GM21529 (cell line): Measurements from ENCODE around the gene C9orf152.

Experiments
- ATAC-seq: cut with Tn5 transposase; IDR thresholded peaks from one replicate; pipeline ENCODE4 v1.9.1; 2021; ENCODE audit not compliant: unreplicated experiment

C9orf152 gene

DNA sequence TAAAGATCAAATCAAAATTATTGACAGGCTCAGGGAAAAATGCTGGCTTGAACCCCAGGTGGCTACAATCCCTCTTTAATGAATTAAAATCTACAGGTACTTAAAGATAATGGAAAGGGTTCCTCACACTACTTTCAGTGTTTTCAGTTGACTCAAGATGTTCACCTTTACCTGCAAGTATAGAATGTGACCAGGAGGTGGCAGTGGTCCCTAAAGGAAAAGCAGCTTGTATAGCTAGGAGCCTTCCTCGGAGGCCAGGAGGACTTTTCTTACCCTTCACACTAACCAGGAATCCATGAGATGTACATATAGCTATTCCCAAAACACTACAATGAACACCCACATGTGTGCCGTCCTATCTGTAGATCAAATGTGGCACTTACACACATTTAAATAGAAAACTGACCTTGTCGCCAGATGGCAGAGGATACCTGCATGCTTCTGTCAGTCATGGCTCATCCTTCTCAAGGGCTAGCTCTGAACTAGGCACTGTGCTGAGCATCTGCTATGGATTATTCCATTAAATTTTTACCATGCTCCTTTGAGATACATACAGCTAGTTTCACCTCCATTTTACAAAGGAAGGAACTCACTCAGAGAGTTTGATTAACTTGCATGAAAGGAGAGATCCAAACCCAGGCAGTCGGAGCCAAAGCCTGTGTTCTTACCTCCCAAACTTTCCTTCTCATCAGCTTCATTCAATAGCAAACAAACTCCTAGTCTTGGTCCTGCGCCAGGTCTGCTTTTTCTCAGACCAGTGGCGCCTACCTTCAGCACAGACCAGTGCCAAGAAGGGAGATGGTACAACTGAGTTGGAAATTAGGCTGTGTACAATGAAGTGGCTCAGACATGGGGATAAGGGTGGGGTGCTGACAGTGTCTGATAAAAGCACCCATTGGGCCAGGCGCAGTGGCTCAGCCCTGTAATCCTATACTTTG lies 24.5 kb downstream of the C9orf152 start:
- ATAC-seq, result peak; percentile 89

- ATAC-seq, result no peak
Measured at GRCh38 chr9:110180511-110181434, 27.2 kb downstream of the C9orf152 start.

- no peak for ATAC-seq
Measured at GRCh38 chr9:110179734-110180133, 28.2 kb downstream of the C9orf152 start.

- no peak for ATAC-seq
Measured at GRCh38 chr9:110178281-110178680, 29.7 kb downstream of the C9orf152 start.

DNA sequence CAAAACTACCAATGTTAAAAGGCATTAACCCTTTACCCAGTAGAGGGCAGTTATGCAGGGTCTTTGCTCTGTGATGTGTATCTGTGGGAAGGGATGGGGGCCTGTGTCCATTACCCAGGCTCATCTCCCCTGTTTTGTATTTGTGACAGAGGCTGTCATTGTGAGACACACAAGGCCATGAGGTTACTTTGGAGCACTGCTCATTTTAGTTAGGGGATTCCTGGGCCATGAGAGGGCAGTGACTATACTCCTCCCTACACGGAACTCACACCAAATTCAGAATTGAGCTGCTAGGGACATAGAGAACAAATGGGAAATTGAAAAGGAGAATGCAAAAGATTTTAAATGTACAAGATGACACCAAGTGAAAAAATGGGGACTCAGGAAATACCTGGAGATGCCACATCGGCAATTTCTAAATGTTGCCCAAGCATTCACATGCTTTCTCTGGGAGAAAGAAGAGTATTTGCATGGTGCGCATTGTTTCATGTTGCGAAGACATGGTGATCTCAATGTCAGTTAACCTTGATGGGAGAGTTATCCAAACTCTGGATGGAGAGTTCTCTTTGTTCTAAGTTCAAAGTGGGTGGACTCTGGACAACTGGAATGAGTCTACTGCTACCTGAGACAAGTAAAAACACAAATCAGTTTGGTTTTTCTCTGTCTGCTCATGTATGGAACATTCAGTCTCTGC lies 32.5 kb downstream of the C9orf152 start:
- ATAC-seq, result no peak

- no peak for ATAC-seq
Measured at GRCh38 chr9:110173322-110173642, 34.7 kb downstream of the C9orf152 start.

DNA sequence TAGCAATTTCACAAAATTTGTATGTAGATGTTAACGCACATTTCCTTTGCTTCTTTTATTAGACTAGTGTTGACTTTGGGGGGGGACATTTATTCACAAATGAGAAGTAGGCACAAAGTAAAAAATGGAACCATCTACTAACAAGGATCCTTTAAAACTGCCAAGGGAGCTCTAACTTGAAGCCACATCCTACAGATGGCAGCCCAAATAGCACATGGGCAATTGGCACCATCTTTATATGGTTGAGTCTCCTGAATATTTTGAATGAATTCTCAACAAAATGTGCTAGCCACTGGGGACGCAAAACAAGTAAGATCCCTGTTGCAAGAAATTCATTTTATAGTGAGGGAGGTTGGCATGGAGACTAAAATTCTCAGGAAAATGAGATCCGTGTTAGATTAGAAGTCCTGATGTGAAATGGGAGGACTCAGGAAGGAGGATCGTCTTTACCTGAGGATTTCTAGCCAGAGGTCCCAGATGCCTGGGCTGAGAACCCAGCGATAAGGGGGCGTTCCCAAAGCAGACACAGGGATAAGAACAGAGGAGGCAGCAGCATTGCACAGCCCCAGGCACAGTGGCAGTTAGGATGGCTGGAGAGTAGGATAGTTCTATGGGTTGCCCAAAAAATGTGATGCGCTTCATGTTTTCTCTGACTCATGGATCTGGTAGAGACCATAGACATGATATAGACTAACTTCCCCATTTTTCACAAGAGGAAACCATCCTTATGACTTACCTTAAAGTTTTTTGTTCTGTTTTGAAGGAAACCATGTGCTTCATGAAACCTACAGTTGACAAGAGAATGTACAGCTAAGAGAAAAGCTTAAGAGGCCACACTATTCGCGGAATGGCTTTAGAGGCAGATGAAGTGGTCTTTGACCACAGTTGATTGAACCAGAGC lies 37.4 kb downstream of the C9orf152 start:
- ATAC-seq, result no peak

GRCh38 chr9:110168486-110168885 lies 39.5 kb downstream of the C9orf152 start:
- no peak for ATAC-seq

- peak; percentile 37 for ATAC-seq
Measured at GRCh38 chr9:110161940-110162339, 46.0 kb downstream of the C9orf152 start.

DNA sequence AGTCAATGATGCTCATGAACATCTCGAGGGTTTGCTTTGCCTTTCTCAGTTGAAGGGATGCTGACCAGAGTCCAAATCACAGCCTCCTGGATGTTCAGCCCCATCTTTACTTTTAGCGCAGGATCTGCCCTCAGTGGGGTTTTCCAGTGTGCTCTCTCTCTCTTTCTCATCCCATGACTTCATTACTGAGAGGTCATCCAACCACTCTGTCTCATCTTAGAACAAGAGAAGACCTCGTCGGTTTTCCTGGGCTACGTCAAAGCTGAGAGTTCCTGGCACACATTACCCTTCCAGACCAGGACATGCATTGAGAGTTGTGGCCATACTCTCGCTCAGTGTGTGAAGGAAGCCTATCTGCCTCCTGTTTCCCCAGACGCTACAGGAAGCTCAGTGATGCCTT lies 47.3 kb downstream of the C9orf152 start:
- no peak for ATAC-seq

DNA sequence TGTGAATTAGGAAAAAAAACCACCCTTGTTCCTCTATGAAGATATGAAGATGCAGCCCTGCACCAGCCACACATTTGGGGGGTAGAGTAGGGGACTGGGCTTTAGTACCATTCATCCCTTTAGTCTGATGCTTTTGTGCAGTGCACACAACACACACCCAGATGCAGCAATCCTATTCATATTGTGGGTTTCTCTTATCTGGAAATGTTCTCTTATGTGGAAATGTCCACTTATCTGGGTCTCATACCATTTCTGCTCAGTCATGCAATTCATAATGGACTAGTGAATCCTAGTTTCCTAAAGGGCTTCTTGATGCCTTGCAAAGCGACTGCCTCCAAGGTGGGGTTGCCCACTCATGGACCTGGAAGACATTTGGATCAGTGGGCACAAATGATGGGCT lies 47.8 kb downstream of the C9orf152 start:
- ATAC-seq, result no peak

DNA sequence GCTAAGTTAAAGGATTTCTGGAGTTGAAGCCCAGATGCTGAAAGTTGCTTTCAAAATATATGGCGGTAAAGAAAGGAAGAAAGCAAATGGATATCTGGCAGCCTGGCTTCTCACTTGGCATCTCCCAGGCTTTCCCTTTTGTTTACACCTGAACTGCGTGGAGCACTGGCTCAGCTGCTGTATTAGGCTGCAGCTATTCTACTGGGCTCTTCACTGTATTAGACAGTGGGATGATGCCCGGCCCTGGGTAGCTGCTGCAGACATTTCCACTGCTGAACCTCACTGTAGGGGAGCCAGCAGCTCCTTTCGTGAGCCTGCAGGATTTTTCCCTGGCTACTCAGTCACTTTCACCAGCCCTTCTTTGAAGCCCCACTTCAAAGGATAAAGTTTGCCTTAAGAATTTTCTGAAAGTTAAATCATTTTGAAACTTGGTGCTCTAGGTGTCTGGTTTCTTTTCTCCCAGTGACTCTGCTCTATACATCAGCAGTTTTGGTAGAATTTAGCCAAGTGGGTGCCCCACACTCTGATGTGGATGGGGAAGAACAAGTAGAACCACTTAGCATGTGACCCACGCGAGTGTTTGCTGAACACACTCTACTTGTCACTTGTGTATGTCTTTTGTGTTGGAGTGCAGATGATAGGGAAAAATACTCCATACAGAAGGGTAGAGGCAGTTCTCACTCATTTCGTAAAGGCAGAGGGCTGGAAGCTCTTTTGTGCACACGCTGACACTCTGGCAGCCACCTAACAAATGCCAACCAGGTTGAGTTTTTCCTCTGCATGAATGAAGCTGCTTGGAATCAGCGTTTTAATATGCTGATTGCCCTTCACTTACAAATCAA lies 49.9 kb downstream of the C9orf152 start:
- no peak for ATAC-seq

DNA sequence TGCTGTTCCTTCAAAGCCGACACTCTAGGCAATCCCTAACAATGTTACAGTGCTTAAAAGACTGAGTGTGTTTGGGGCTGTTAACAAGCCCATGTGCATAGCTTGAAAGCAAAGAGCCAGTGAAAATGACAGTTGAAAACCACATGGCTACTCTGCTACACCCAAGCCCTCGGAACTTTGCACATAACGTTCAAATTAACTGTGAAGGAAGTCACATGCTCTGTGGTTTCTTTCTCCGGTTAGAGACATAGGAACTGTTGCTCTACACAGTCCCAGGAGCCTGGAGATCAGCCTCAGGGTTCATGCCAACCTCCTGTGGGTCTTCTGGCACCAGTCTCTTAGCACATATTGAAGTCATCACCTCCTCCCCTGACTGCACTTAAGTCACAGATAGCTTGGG lies 51.1 kb downstream of the C9orf152 start:
- peak; percentile 84 for ATAC-seq

DNA sequence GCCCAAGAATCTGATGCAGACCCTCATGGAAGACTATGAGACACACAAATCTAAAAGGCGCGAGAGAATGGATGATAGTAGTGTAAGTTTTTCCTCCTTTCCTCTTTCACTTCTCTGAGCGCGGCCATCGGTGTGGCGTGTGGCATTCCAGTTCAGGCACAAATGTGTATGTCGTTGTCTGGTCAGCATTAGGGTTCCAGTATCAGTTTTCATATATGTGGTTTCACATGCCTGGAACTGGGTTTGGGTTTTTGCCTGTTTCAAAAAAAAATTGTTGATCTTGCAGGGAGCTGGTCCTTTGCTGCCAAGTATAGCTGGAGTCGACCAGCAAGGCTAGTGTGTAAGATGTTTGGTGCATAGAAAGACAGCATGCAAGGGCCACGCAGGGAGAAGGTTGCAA lies 51.5 kb downstream of the C9orf152 start:
- ATAC-seq, result no peak

DNA sequence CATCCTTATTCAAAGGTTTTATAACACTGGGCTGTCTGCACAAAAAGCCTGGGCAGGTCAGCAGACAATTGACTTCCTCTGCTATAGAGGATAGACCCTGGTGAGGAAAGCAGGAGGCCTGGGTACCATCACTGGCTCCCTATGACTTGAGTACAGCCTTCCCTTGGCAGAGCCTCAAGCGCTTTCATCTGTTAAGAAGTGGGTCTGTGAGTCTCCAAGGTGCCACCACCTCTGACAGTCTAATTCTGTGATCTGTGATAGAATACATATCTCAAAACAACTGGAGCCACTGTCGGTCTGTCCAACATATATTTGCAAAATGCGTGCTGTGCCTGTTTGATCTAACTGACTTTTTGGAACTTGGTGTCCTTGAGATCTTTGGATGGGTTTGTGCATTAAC lies 52.2 kb downstream of the C9orf152 start:
- no peak for ATAC-seq

- ATAC-seq, result no peak
Measured at GRCh38 chr9:110153431-110153830, 54.5 kb downstream of the C9orf152 start.

- no peak for ATAC-seq
Measured at GRCh38 chr9:110152704-110153374, 55.1 kb downstream of the C9orf152 start.
